GM20431 (cell line): ENCODE data around the gene CREBZF.

ENCODE experiments used
- in situ Hi-C: fragments of 300-500 bp; cut with MseI, MboI; formaldehyde crosslinking; loops from one replicate; pipeline ENCODE4 v1.15.0; 2020; ENCODE audit warnings: low sequenced_read_pairs; ENCODE audit not compliant: unreplicated experiment

Gene CREBZF, protein sequence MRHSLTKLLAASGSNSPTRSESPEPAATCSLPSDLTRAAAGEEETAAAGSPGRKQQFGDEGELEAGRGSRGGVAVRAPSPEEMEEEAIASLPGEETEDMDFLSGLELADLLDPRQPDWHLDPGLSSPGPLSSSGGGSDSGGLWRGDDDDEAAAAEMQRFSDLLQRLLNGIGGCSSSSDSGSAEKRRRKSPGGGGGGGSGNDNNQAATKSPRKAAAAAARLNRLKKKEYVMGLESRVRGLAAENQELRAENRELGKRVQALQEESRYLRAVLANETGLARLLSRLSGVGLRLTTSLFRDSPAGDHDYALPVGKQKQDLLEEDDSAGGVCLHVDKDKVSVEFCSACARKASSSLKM

DNA sequence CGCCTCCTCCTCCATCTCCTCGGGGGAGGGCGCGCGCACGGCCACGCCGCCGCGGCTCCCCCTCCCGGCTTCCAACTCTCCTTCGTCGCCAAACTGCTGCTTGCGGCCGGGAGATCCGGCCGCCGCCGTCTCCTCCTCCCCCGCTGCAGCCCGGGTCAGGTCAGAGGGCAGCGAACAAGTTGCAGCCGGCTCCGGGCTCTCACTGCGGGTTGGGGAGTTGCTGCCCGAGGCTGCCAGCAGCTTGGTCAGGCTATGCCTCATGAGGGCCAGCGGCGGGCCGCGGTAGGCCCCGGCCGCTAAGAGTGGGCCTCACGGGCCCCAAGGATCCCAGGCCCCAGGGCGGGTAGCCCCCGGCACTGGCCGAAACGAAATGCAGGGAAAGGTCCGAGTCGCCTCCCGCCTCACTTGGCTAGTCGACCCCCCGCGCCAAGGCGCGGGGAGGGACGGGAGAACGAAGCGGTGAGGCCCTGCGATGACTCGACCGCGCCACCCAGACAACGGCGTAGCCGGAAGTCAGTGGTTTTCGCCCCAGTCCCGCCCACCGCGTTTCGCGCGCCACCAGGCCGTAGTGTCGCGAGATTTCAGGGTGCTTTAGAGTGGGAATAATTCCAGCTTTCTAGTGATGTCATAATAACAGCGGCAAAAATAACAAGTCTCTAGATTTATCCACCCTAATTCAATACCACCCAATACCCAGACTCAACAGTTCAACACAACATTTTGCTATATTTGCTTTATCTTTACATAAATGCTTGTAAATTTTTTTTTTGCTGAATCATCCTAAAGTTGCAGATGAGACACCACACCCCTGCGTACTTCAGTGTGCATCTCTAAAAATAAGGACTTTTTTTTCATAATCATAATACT, at the start of gene CREBZF:
TSS of gene CREBZF (minus strand) at position 515 of the 867 bp plus-strand sequence. CDS start at position 261, 254 bp downstream.
- in situ Hi-C loops = no loop called here

GRCh38 chr11:85712953-85713352, 48.0 kb upstream of the CREBZF start:
- in situ Hi-C loops = no loop called here

DNA sequence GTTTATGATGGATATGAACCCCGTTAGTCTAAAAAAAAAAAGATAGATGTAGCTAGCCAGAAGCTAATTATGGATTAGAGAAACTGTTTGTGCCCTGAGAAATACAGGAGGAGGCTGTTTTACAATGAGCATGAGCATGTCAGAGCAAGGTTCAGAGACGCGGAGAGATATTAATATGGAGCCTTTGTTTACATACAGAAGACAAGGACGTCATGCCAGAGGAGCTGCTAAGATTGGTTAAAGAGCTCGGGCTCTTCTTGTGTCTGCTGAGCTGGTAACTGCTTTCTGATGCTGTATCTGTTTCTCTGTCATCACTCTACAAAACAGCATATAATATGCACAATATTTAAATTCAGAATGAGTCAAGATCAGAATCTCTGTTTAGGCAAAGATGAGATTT, 46.0 kb upstream of the CREBZF start:
- in situ Hi-C loops = no loop called here

DNA sequence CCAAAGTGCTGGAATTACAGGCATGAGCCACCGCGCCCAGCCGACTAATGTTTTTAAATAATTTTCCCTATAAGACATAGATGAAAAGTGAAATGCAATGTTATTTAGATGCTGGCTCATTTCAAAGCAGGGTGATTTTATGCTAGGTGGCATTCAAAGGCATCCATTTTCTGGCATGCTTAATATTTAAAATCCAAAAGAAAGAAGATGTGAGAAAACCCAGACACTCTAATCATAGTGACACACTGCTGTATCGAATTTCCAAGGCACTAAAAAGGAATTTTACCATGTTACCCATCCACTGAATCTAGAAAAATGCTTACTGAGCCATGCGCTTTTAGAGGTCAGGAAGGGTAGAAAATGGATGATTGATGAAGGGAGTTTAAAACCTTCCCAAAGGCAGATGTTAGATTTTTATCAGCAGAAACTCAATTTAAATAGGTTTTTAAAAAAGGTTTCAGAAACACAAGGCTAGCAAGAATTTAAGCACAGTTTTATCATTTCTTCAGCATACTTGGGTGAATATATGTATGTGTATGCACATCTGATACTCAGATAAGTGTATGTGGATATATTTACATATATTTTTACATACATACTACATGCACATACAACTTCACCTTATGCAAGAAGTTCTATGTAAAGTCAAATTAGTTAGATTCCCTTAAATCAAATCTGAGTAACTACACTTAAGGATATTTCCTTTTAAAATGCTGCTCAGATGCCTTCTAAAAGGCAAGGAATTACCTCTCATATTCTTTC, 45.2 kb upstream of the CREBZF start:
- in situ Hi-C loops = no loop called here

DNA sequence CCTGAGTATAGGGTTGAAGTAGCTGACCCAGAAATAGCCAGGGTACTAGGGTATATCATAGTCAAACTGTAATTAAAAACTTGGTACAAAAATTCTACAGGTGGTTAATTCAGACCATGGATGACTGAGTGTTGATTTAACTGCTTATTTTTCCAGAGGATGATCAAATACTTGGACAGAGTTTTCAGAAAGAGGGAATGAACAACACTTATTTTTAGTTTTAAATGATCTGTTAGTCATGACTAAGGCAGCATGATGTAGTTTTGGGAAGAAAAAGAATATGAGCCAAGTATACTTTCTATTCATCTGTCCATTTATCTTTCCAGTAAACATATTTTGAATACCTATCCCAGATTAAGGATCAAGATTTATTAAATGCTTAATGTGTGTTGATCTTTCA, 40.9 kb upstream of the CREBZF start:
- in situ Hi-C loops = no loop called here

DNA sequence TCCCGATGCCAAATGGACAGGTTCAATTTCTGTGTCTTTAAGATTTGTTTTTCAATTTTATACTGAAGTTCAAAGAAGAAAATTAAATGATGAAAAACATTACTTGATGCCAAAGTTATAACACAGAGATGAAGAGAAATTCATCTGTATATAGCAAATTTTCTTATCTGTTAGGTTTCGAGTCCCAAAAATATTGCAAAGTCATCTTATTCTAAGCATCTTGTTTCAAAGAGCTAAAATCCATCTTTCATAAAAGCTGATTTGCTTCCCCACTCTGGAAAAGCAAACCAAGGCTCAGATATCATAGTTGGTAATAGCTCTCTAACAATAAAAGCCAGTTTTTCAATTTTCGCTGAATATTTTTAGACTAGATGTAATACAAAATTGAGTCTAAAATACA, 40.0 kb upstream of the CREBZF start:
- in situ Hi-C loops = no loop called here

GRCh38 chr11:85699957-85700741, 35.2 kb upstream of the CREBZF start:
- in situ Hi-C loops = no loop called here

- in situ Hi-C loops = no loop called here
These were observed 33.3 kb upstream of the CREBZF start for GRCh38 chr11:85698195-85698594.

GRCh38 chr11:85697747-85698146, 32.8 kb upstream of the CREBZF start:
- in situ Hi-C loops = no loop called here

DNA sequence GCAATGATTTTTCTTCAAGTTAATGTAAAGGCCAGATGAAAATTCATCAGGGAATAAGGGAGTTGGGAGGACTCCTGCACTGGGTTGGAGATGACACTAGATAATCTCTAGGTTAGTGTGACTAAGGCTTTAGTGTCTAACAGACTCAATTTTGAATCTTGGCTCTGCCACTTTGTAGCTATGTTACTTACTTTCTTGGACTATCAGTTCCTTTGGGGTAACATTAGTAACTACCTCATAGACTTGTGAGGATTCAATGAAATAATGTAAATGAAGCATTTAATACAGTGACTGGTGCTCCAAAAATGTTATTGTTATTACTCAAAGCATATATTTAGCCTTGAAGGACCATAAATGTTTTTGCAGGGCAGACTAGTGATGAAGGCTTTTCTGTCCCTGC, 30.6 kb upstream of the CREBZF start:
- in situ Hi-C loops = no loop called here

GRCh38 chr11:85694385-85694980, 29.6 kb upstream of the CREBZF start:
- in situ Hi-C loops = no loop called here

DNA sequence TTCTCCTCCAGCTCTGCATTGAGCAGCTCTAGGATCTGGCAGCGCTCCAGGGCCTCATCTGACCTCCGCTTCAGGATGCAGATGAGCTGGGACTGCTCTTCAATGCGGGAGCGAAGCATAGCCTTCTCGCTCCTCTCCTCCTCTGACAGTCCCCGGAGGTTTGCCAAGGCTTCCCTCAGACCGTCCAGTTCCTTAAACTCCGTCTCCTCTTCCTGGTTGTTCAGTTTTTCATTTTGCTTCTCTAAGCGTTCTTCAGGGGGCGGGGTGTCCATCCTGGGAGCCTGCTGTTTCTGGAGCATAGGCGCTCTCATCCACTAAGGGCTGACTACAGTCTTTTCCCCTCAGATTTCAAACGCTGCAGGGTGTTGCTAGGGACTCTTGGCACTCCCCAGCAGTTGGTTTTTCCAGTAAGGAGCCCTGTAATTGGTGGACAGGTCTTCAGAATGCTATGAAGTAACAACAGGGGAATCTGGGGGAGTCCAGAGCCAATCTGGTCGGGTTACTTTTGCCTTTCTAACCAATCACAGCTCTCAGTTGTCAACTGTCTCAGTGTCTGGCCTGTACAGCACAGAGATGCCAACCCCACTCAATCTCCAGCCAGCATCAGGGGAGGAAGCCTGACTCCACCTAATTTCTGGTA, 21.0 kb upstream of the CREBZF start, which contains the start of gene CCDC89:
TSS of gene CCDC89 (minus strand) at position 376 of the 640 bp plus-strand sequence. CDS start at position 311, 65 bp downstream.
- in situ Hi-C loops = no loop called here

GRCh38 chr11:85685125-85685819, 20.3 kb upstream of the CREBZF start:
- in situ Hi-C loops = no loop called here

- in situ Hi-C loops = no loop called here
These were observed 17.7 kb upstream of the CREBZF start for GRCh38 chr11:85682330-85683305.

GRCh38 chr11:85680897-85681296, 16.0 kb upstream of the CREBZF start:
- in situ Hi-C loops = no loop called here

DNA sequence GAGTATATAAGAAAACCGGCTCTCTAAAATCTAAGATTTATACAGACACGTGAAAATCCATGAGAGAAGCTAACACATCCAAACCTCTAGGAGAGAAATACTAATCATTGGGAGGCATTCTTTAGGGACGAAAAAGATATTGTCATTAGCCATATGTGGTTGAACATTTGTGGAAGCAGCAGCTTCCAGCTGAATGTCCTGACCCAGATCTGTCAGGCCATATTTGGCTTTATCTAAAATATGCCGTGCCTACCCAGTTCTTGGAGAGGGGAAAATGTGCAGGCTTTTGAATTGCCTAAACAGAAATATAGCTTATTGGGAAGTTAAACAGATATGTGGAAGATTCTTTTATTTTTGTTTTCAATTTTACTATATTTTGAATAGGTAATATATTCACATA, 14.6 kb upstream of the CREBZF start:
- in situ Hi-C loops = no loop called here

DNA sequence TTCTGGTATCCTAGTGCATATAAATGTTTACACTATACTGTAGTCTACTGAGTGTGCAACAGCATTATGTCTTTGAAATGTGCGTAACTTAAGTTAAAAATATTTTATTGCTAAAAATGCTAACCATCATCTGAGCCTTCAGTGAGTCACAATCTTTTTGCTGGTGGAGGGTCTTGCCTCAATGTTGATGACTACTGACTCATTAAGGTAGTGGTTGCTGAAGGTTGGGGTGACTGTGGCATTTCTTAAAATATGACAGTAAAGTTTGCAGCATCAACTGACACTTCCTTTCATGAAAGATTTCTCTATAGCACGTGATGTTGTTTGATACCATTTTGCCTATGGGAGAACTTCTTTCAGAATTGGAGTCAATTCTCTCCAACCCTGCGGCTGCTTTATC, 8.5 kb upstream of the CREBZF start:
- in situ Hi-C loops = no loop called here
